IMR-90 (cell line): ENCODE measurements around the gene AGR3. TPM values are rescaled to one million over a fixed set of nuclear protein-coding genes. Genes with fewer than 3 reads are reported as not detected.

Experiments used
- ATAC-seq: fragments of 200-7000 bp; cut with Tn5 transposase; 2 replicates; pipeline ENCODE4 v1.9.1; 2020; ENCODE audit warnings: low read depth, mild to moderate bottlenecking, moderate library complexity
- BruUV-seq: library from RNA; stranded (reverse); fragments of 400-500 nt; replicated peaks from 2 replicates; lab custom pipeline; 2021; lab: Mats Ljungman, UMichigan
- CTCF ChIA-PET: fragments of 300-600 bp; formaldehyde crosslinking; extraction: SDS; loops from one replicate; lab custom pipeline; 2021; ENCODE audit warnings: antibody characterized with exemption; lab: Yijun Ruan, JAX
- POLR2A ChIA-PET: fragments of 300-600 bp; sonication (Branson Sonifier 250); formaldehyde crosslinking; loops from one replicate; lab custom pipeline; 2022; ENCODE audit warnings: antibody characterized with exemption; ENCODE audit not compliant: unreplicated experiment; lab: Charles Lee
- DNase-seq: peaks from one replicate; pipeline ENCODE4 v3.0.0; 2013
- H2AFZ ChIP-seq: replicated peaks from 2 replicates; pipeline ENCODE3; 2013; ENCODE audit warnings: low read length, mild to moderate bottlenecking; ENCODE audit not compliant: poor library complexity
- H2AK5ac ChIP-seq: 2 replicates; pipeline ENCODE4 v1.6.1; 2013; ENCODE audit warnings: low read depth, low read length, inconsistent platforms
- H2AK9ac ChIP-seq: replicated peaks from 2 replicates; pipeline ENCODE3; 2013; ENCODE audit warnings: mild to moderate bottlenecking, low read depth, low read length, moderate library complexity; ENCODE audit not compliant: poor library complexity
- H2BK120ac ChIP-seq: 2 replicates; pipeline ENCODE4 v1.6.1; 2013; ENCODE audit warnings: low read depth, low read length, inconsistent platforms
- H2BK15ac ChIP-seq: 3 replicates; pipeline ENCODE4 v1.6.1; 2013; ENCODE audit warnings: low read depth, low read length, inconsistent platforms
- H2BK20ac ChIP-seq: 2 replicates; pipeline ENCODE4 v1.6.1; 2013; ENCODE audit warnings: low read depth, mild to moderate bottlenecking, inconsistent platforms, low read length, moderate library complexity
- H2BK5ac ChIP-seq: 2 replicates; pipeline ENCODE4 v1.6.1; 2013; ENCODE audit warnings: mild to moderate bottlenecking, low read depth, low read length, inconsistent platforms; ENCODE audit not compliant: poor library complexity, severe bottlenecking
- H3K14ac ChIP-seq: replicated peaks from 2 replicates; pipeline ENCODE4 v1.6.1; 2013; ENCODE audit warnings: low read depth, low read length, inconsistent platforms
- H3K18ac ChIP-seq: 2 replicates; pipeline ENCODE4 v1.6.1; 2013; ENCODE audit warnings: low read depth, low read length, control low read depth
- H3K23ac ChIP-seq: 2 replicates; pipeline ENCODE4 v1.6.1; 2013; ENCODE audit warnings: low read depth, low read length, inconsistent platforms
- H3K27ac ChIP-seq: 2 replicates; pipeline ENCODE4 v1.5.1; 2013; ENCODE audit warnings: mild to moderate bottlenecking, control low read depth, low read length; ENCODE audit not compliant: insufficient read depth
- H3K27me3 ChIP-seq: 2 replicates; pipeline ENCODE4 v1.6.1; 2013; ENCODE audit warnings: low read length; ENCODE audit not compliant: control insufficient read depth, insufficient read depth
- H3K36me3 ChIP-seq: 2 replicates; pipeline ENCODE4 v1.6.1; 2013; ENCODE audit warnings: low read length, mixed read lengths; ENCODE audit not compliant: control insufficient read depth, insufficient read depth
- H3K4ac ChIP-seq: 2 replicates; pipeline ENCODE4 v1.6.1; 2013; ENCODE audit warnings: low read depth, low read length, inconsistent platforms
- H3K4me1 ChIP-seq: 2 replicates; pipeline ENCODE4 v1.6.1; 2013; ENCODE audit warnings: low read length, mixed read lengths; ENCODE audit not compliant: control insufficient read depth, insufficient read depth
- H3K4me2 ChIP-seq: 2 replicates; pipeline ENCODE4 v1.6.1; 2013; ENCODE audit warnings: low read depth, mild to moderate bottlenecking, control low read depth, low read length, moderate library complexity
- H3K4me3 ChIP-seq: 2 replicates; pipeline ENCODE4 v1.5.1; 2013; ENCODE audit warnings: low read depth, mild to moderate bottlenecking, control low read depth, low read length, moderate library complexity; ENCODE audit not compliant: insufficient read depth
- H3K56ac ChIP-seq: 2 replicates; pipeline ENCODE4 v1.6.1; 2013; ENCODE audit warnings: low read length, inconsistent platforms; ENCODE audit not compliant: insufficient read depth; ENCODE audit errors: extremely low read depth
- H3K79me1 ChIP-seq, 2 experiments: 2 replicates each; pipeline ENCODE4 v1.6.1; 2013; ENCODE audit warnings: low read length in 2 of 2, inconsistent platforms in 1 of 2, low read depth in 1 of 2
- H3K9ac ChIP-seq: 2 replicates; pipeline ENCODE4 v1.6.1; 2013; ENCODE audit warnings: low read depth, low read length, control low read depth
- H3K9me1 ChIP-seq: 2 replicates; pipeline ENCODE4 v1.6.1; 2013; ENCODE audit warnings: low read length, inconsistent platforms; ENCODE audit not compliant: insufficient read depth
- H3K9me3 ChIP-seq: 2 replicates; pipeline ENCODE4 v1.6.1; 2013; ENCODE audit warnings: low read length; ENCODE audit not compliant: control insufficient read depth, insufficient read depth
- H4K20me1 ChIP-seq: 2 replicates; pipeline ENCODE4 v1.6.1; 2013; ENCODE audit warnings: low read length, inconsistent platforms; ENCODE audit not compliant: insufficient read depth
- H4K5ac ChIP-seq: 2 replicates; pipeline ENCODE4 v1.6.1; 2013; ENCODE audit warnings: mild to moderate bottlenecking, low read depth, low read length, control low read depth
- H4K8ac ChIP-seq, 2 experiments: 2 replicates each; pipeline ENCODE4 v1.6.1; 2013; ENCODE audit warnings: low read depth in 2 of 2, low read length in 2 of 2, control low read depth in 1 of 2, inconsistent platforms in 1 of 2
- H4K91ac ChIP-seq: 2 replicates; pipeline ENCODE4 v1.6.1; 2013; ENCODE audit warnings: low read depth, low read length, inconsistent platforms; ENCODE audit not compliant: insufficient read depth
- BHLHE40 ChIP-seq: fragments of 150-350 bp; IDR thresholded peaks from 2 replicates; pipeline ENCODE4 v1.6.1; 2016; ENCODE audit warnings: mild to moderate bottlenecking, low read depth, low read length
- CTCF ChIP-seq: conservative IDR thresholded peaks from 2 replicates; pipeline ENCODE4 v1.5.1; 2012; ENCODE audit warnings: mild to moderate bottlenecking, low read depth, low read length, improper control_type of control experiment
- WGBS, 2 experiments: methylation state at CpG; one replicate each; pipeline versions ENCODE4 v1.1.5 to v1.1.7; 2013; ENCODE audit warnings: missing lambda C conversion rate in 2 of 2; ENCODE audit not compliant: insufficient read length in 1 of 2; ENCODE audit errors: extremely low coverage in 2 of 2; 5-methylcytosine and 5-hydroxymethylcytosine counted together
- dilution Hi-C: fragments of 300-500 bp; cut with HindIII; formaldehyde crosslinking; loops from one replicate; pipeline ENCODE4 v1.14.3; 2018; ENCODE audit warnings: low sequenced_read_pairs; ENCODE audit not compliant: unreplicated experiment
- in situ Hi-C: fragments of 300-500 bp; cut with MboI; formaldehyde crosslinking; loops from 3 replicates; pipeline ENCODE4 v1.14.3; 2019; ENCODE audit warnings: low sequenced_read_pairs, inconsistent platforms, mixed read lengths
- intact Hi-C: fragments of 100-400 bp; cut with micrococcal nuclease; formaldehyde crosslinking; loops from 2 replicates; pipeline ENCODE4 v1.10.0; 2022
- polyA plus RNA-seq, 3 experiments: library from polyadenylated mRNA; depleted of rRNA; stranded (reverse); fragments of >200 nt; gene quantifications; 2 replicates each; pipeline ENCODE4 v1.2.3, GENCODE V29; 2012; ENCODE audit warnings: low replicate concordance in 1 of 3
- total RNA-seq: library from RNA; depleted of rRNA; stranded (reverse); fragments of >200 nt; gene quantifications from 2 replicates; pipeline ENCODE4 v1.2.3, GENCODE V29; 2012

The AGR3 gene
- total and polyA plus RNA-seq, 2 of the 4 experiments (the other 2 are of a cell fraction), result not detected

- dilution Hi-C loops, result no loop called here
- H2BK5ac ChIP-seq, result peak overlapping the region; percentile 53
- no peak overlapping the region for H3K56ac ChIP-seq
- no peak overlapping the region for H3K4me3 ChIP-seq
- H3K9ac ChIP-seq, result no peak overlapping the region
- peak overlapping the region; percentile 57; the same call in 1 of the 2 replicates for H2BK20ac ChIP-seq
- no peaks in the 10 kb centered on the region for H3K9me3 ChIP-seq
- H2AK5ac ChIP-seq, result no peak overlapping the region
- H3K4ac ChIP-seq, result no peak overlapping the region
- DNase-seq, result peak; percentile 77
- WGBS, 2 experiments, result no CpG with 5 or more reads among the region's 5 CpGs
- in situ Hi-C loops, result loop anchor here (25.0 kb wide), 3 partner anchors 293 to 1432 kb away; no protein-coding TSS in a partner anchor
- H3K79me1 ChIP-seq, result no peaks in the 10 kb centered on the region
- CTCF ChIA-PET, result interaction anchor here (2.1 kb wide), 1 partner anchor 12 kb away, joined by 6 read pairs; no protein-coding TSS in a partner anchor
- peak; percentile 91 for ATAC-seq
- no peaks in the 10 kb centered on the region for H3K36me3 ChIP-seq
- H4K20me1 ChIP-seq, result no peaks in the 10 kb centered on the region
- H4K5ac ChIP-seq, result no peak overlapping the region
- H4K8ac ChIP-seq, result no peak overlapping the region
- H3K4me2 ChIP-seq, result peak overlapping the region; percentile 32; the same call in 1 of the 2 replicates
- no peaks in the 10 kb centered on the region for H3K27me3 ChIP-seq
- H3K14ac ChIP-seq, result no peak overlapping the region
- no peak overlapping the region for H3K23ac ChIP-seq
- H2AFZ ChIP-seq, result no peak overlapping the region
- no peak overlapping the region for H2BK15ac ChIP-seq
- intact Hi-C loops, result loop anchor here (1.0 kb wide), 1 partner anchor 13 kb away; no protein-coding TSS in a partner anchor
- H3K9me1 ChIP-seq, result no peaks in the 10 kb centered on the region
- POLR2A ChIA-PET, result no interaction called here
- H3K18ac ChIP-seq, result no peak overlapping the region
- no peak overlapping the region for H2AK9ac ChIP-seq
- H3K4me1 ChIP-seq, result 0 out of 2 replicates have a peak, but pooled peaks cover 1% of the 10 kb centered on the region
- no peak overlapping the region for H3K27ac ChIP-seq
- TF ChIP-seq CTCF (no peak), BHLHE40 (no peak)
- H4K91ac ChIP-seq, result no peak overlapping the region
- no peak overlapping the region for H2BK120ac ChIP-seq
- BruUV-seq, result no TSS peak
These were observed 23.7 kb upstream of the AGR3 start for GRCh38 chr7:16905300-16906044.
